WTC11 (cell line): ENCODE results near the gene FOXP1. TPM values are rescaled to one million over a fixed set of nuclear protein-coding genes. Genes with fewer than 3 reads are reported as not detected.

Experiments
- ATAC-seq: fragments of 200-7000 bp; cut with Tn5 transposase; 2 replicates; pipeline ENCODE4 v1.10.0; 2021; ENCODE audit warnings: mild to moderate bottlenecking, moderate library complexity
- CTCF ChIA-PET: fragments of 300-600 bp; sonication (Branson Sonifier 250); formaldehyde crosslinking; loops from one replicate; lab custom pipeline; 2021; ENCODE audit warnings: antibody characterized with exemption; lab: Charles Lee
- POLR2A ChIA-PET: fragments of 350-600 bp; sonication (Branson Sonifier 250); formaldehyde crosslinking; loops from one replicate; lab custom pipeline; 2021; ENCODE audit warnings: antibody characterized with exemption; lab: Charles Lee
- DNase-seq: peaks from one replicate; pipeline ENCODE4 v3.0.0; 2021; ENCODE audit warnings: low spot score
- H3K27ac Mint-ChIP-seq: 2 replicates; pipeline ENCODE4 v1.8.0; 2021; ENCODE audit warnings: mixed read lengths
- H3K27me3 Mint-ChIP-seq: 2 replicates; pipeline ENCODE4 v1.8.0; 2021; ENCODE audit warnings: low read depth, mild to moderate bottlenecking, moderate library complexity, mixed read lengths
- H3K36me3 Mint-ChIP-seq: 2 replicates; pipeline ENCODE4 v1.8.0; 2021; ENCODE audit warnings: mixed read lengths
- H3K4me1 Mint-ChIP-seq: 2 replicates; pipeline ENCODE4 v1.8.0; 2022; ENCODE audit warnings: mixed read lengths
- H3K4me3 Mint-ChIP-seq: 2 replicates; pipeline ENCODE4 v1.8.0; 2021; ENCODE audit warnings: mild to moderate bottlenecking, moderate library complexity, mixed read lengths
- H3K9me3 Mint-ChIP-seq: 2 replicates; pipeline ENCODE4 v1.8.0; 2021; ENCODE audit warnings: mixed read lengths
- CBFB ChIP-seq: sonication (generic); formaldehyde crosslinking; IDR thresholded peaks from 2 replicates; pipeline ENCODE4 v1.8.1; 2022; ENCODE audit warnings: mild to moderate bottlenecking, low read depth, missing genetic modification reagents
- FOXJ3 ChIP-seq: sonication (generic); formaldehyde crosslinking; IDR thresholded peaks from 2 replicates; pipeline ENCODE4 v1.9.0; 2021; ENCODE audit warnings: missing genetic modification reagents, mild to moderate bottlenecking, borderline replicate concordance
- GRHL2 ChIP-seq: fragments of 250-450 bp; sonication (Bioruptor Pico); IDR thresholded peaks from 2 replicates; pipeline ENCODE4 v1.8.0; 2022; ENCODE audit warnings: mild to moderate bottlenecking, moderate library complexity; ENCODE audit not compliant: insufficient replicate concordance, severe bottlenecking
- GTF2I ChIP-seq: fragments of 250-450 bp; sonication (Bioruptor Pico); conservative IDR thresholded peaks from 2 replicates; pipeline ENCODE4 v1.4.0; 2021; ENCODE audit warnings: mild to moderate bottlenecking
- JUN ChIP-seq: sonication (generic); formaldehyde crosslinking; IDR thresholded peaks from 2 replicates; pipeline ENCODE4 v1.8.0; 2023; ENCODE audit warnings: mild to moderate bottlenecking, missing genetic modification reagents
- RORB ChIP-seq: fragments of 250-450 bp; sonication (Bioruptor Pico); IDR thresholded peaks from 2 replicates; pipeline ENCODE4 v1.9.0; 2021; ENCODE audit warnings: mild to moderate bottlenecking
- SMAD3 ChIP-seq: sonication (generic); formaldehyde crosslinking; IDR thresholded peaks from 2 replicates; pipeline ENCODE4 v1.8.0; 2022; ENCODE audit warnings: missing genetic modification reagents, mild to moderate bottlenecking, borderline replicate concordance
- SOX15 ChIP-seq: fragments of 250-450 bp; sonication (Bioruptor Pico); IDR thresholded peaks from 2 replicates; pipeline ENCODE4 v1.9.0; 2021; ENCODE audit warnings: mild to moderate bottlenecking
- TEAD1 ChIP-seq: sonication (generic); formaldehyde crosslinking; IDR thresholded peaks from 2 replicates; pipeline ENCODE4 v1.8.0; 2022; ENCODE audit warnings: mild to moderate bottlenecking, missing genetic modification reagents
- TEAD4 ChIP-seq: sonication (generic); formaldehyde crosslinking; IDR thresholded peaks from 2 replicates; pipeline ENCODE4 v1.8.0; 2022; ENCODE audit warnings: mild to moderate bottlenecking, missing genetic modification reagents
- ZBTB21 ChIP-seq: sonication (generic); formaldehyde crosslinking; IDR thresholded peaks from 2 replicates; pipeline ENCODE4 v1.8.1; 2023; ENCODE audit warnings: mild to moderate bottlenecking, missing genetic modification reagents, borderline replicate concordance
- ZNF317 ChIP-seq: sonication (generic); formaldehyde crosslinking; IDR thresholded peaks from 2 replicates; pipeline ENCODE4 v1.8.1; 2023; ENCODE audit warnings: low read depth, mild to moderate bottlenecking, moderate library complexity, missing genetic modification reagents, borderline replicate concordance
- ZNF416 ChIP-seq: fragments of 250-450 bp; sonication (Bioruptor Pico); IDR thresholded peaks from 2 replicates; pipeline ENCODE4 v1.9.0; 2021; ENCODE audit warnings: mild to moderate bottlenecking, inconsistent platforms
- microRNA-seq: library from miRNA; unstranded; fragments of <30 nt; microRNA quantifications from one replicate; pipeline ENCODE4 v1.2.0, GENCODE V29; 2022; ENCODE audit warnings: borderline number of aligned reads
- total RNA-seq: library from RNA; stranded (reverse); gene quantifications from 3 replicates; pipeline ENCODE4 v1.2.3, GENCODE V29; 2021
- TF ChIP-seq, protein P1 (sequence below): sonication (generic); formaldehyde crosslinking; IDR thresholded peaks from 2 replicates; pipeline ENCODE4 v1.8.1; 2023; ENCODE audit warnings: mild to moderate bottlenecking, missing genetic modification reagents, moderate library complexity
- TF ChIP-seq, protein P2 (sequence below): sonication (generic); formaldehyde crosslinking; IDR thresholded peaks from 2 replicates; pipeline ENCODE4 v1.8.0; 2022; ENCODE audit warnings: mild to moderate bottlenecking, missing genetic modification reagents

Gene FOXP1
- total RNA-seq, 1 experiment from 2014 or later: 25.8 TPM

DNA sequence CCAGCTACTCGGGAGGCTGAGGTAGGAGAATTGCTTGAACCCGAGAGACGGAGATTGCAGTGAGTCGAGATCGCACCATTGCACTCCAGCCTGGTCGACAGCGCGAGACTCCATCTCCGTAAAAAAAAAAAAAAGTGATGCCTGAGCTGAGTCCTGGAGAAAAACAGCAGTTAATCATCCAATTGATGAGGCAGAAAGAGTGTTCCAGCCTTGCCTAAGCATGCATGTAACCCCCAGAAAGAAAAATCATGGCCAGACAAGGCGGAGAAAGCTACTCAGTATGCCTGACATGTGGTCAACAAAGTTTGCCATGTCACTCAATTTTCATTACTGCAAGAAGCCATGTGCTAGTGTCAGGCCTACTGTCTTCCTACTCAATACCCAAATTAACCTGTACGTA lies 678.0 kb downstream of the FOXP1 start:
- CTCF ChIA-PET: interaction anchor here (0.6 kb wide), 1 partner anchor 303 kb away, joined by 3 read pairs; no protein-coding TSS in a partner anchor
- no peaks in the 10 kb centered on the region for H3K4me1 Mint-ChIP-seq
- no peak for DNase-seq
- no peak for TF ChIP-seq JUN
- no peak for TF ChIP-seq SMAD3 (CRISPR knock-in tag)
- TF ChIP-seq CBFB (CRISPR knock-in tag): no peak
- TF ChIP-seq, protein P1, sequence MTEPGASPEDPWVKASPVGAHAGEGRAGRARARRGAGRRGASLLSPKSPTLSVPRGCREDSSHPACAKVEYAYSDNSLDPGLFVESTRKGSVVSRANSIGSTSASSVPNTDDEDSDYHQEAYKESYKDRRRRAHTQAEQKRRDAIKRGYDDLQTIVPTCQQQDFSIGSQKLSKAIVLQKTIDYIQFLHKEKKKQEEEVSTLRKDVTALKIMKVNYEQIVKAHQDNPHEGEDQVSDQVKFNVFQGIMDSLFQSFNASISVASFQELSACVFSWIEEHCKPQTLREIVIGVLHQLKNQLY (CRISPR knock-in tag): no peak
- TF ChIP-seq TEAD1: no peak
- no peak for TF ChIP-seq SOX15 (CRISPR knock-in tag)
- no peak for TF ChIP-seq RORB
- TF ChIP-seq ZBTB21: no peak
- TF ChIP-seq GRHL2 (CRISPR knock-in tag): no peak
- no peak for TF ChIP-seq ZNF416 (CRISPR knock-in tag)
- no peak for TF ChIP-seq TEAD4
- no peak for TF ChIP-seq GTF2I (CRISPR knock-in tag)
- no peak for TF ChIP-seq ZNF317 (CRISPR knock-in tag)
- TF ChIP-seq, protein P2, sequence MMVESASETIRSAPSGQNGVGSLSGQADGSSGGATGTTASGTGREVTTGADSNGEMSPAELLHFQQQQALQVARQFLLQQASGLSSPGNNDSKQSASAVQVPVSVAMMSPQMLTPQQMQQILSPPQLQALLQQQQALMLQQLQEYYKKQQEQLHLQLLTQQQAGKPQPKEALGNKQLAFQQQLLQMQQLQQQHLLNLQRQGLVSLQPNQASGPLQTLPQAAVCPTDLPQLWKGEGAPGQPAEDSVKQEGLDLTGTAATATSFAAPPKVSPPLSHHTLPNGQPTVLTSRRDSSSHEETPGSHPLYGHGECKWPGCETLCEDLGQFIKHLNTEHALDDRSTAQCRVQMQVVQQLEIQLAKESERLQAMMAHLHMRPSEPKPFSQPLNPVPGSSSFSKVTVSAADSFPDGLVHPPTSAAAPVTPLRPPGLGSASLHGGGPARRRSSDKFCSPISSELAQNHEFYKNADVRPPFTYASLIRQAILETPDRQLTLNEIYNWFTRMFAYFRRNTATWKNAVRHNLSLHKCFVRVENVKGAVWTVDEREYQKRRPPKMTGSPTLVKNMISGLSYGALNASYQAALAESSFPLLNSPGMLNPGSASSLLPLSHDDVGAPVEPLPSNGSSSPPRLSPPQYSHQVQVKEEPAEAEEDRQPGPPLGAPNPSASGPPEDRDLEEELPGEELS: no peak
- TF ChIP-seq FOXJ3 (CRISPR knock-in tag): no peak
- H3K36me3 Mint-ChIP-seq: no peaks in the 10 kb centered on the region
- ATAC-seq: no peak
- no peak overlapping the region for H3K27ac Mint-ChIP-seq
- no peak overlapping the region for H3K4me3 Mint-ChIP-seq
- H3K9me3 Mint-ChIP-seq: no peaks in the 10 kb centered on the region
- POLR2A ChIA-PET: interaction anchor here (0.7 kb wide), 1 partner anchor 1187 kb away, joined by 5 read pairs; no protein-coding TSS in a partner anchor
- no peaks in the 10 kb centered on the region; the same call in 1 of the 2 replicates for H3K27me3 Mint-ChIP-seq

Small RNA genes lying within 50 kb of the gene (microRNA-seq; reads per million reads assigned to microRNA genes)
- 3.5 reads per million, percentile 4 among the genes with 10 or more reads in this experiment for gene MIR1284

Other genes starting within 250 kb of the FOXP1 start
- gene EIF4E3, start 141.7 kb upstream of the FOXP1 start, total RNA-seq: 14.0 to 16.5 TPM (median 14.3 TPM) in 3 replicates
- gene GPR27, start 170.1 kb upstream of the FOXP1 start, total RNA-seq: 14.7 to 16.4 TPM (median 14.8 TPM) in 3 replicates
- gene PROK2, start 201.4 kb upstream of the FOXP1 start, total RNA-seq: 0.92 to 2.0 TPM (median 1.4 TPM) in 3 replicates